Amniotic stem cell (primary cell): ENCODE results near the gene SMDT1.
A peak's percentile ranks its signal among the peaks of the same experiment; 100 is the strongest.
"Not testable (repeated sequence)": the region's sequence is repeated elsewhere in the genome, so short reads cannot be mapped to it uniquely, and the experiment has no call there.

Experiments
- DNase-seq: peaks from one replicate; lab custom pipeline; 2025; lab: John Stamatoyannopoulos, UW

Gene SMDT1

DNA sequence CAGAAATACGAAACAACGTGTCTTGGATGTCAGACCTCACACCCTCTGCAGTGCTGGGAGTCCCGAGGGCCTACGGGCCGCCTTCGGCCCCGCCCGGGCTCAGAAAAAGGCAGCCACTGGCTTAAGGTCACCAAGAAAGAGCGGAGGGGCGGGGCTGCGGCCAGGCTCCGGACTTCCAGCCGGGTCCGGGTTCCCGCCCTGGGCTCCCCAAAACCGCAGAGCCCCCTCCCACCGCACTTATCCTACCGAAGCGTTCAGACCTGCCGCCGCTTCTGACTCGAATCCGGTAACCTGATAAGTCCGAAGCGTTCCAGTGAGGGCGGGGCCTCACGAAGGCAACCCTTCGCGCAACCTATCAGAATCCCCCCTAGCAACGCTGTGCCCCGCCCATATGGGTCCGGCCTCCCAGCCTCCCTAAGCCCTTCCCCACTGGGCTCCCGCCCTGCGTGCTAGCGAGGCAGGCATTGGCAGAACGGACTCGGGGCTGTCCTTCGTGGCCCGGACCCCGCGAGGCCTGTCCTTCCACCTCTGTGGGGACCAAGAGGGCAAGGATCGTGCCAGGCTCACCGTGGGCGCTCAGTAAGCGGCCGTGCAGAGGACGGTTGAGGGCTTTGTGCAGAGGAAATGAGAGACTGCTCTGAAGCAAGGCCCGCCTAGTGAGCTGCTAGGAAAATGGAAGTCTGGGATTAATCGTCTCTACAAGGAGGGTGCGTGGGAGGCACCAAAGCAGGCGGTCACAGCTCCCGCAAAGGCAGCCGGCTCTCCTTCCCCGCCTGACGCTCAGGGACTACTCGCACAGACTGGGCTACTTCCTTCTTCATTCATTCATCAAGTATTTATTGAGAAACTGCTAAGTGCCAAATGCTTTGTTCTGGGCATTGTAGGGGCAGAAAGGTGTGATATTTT, 8.7 kb upstream of the SMDT1 start, which contains the start of gene NAGA:
Gene NAGA, minus strand, starts transcription at position 296 of the 906 bp plus-strand sequence. CDS start 515 bp downstream, outside the sequence.
- DNase-seq = peak; percentile 95

DNA sequence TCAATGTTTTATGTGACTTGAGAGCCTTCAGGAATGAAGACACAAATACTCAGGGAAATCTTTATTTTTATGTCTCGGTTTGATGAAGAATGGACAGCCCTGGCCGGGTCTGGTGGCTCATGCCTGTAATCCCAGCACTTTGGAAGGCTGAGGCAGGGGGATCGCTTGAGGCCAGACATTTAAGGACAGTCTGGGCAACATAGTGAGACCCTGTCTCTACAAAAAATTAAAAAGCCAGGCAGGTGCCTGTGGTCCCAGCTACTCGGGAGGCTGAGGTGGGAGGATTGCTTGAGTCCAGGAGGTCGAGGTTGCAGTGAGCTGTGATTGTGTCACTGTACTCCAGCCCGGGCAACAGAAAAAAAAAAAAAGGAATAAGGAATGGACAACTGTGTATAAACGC, 8.0 kb upstream of the SMDT1 start:
- not testable (repeated sequence) for DNase-seq

DNA sequence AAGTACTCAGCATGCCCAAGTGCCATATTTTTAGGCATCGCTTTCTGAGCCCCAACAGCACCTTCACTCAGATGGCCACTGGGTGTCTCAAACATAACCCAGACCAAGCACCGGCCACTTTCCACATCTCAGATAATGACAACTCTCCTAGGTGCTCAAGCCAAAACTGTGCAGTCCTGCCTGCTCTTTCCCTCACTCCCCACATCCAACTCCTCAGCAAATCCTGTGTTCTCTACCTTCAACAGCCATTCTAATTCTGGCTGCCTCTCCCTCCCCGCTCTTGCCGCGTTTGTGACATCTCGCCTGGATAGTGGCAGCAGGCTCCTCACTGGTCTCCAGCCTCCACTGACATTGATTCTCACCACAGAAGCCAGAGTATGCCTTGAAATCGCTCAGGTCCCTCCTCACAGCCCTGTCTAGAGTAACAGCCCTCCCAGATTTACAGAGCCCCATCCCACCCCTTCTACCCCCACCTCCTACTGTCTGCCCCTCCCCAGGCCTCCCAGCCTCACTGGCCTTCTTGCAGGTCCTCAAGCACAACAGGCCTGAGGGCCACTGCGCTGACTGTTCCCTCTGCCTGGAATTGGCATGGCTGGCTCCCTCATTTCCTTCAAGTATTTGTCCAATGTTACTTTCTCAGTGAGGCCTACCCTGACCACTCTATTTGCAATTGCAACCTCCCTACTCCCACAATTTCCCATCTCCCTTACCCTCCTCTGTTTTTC, 6.7 kb upstream of the SMDT1 start:
- no peak for DNase-seq

DNA sequence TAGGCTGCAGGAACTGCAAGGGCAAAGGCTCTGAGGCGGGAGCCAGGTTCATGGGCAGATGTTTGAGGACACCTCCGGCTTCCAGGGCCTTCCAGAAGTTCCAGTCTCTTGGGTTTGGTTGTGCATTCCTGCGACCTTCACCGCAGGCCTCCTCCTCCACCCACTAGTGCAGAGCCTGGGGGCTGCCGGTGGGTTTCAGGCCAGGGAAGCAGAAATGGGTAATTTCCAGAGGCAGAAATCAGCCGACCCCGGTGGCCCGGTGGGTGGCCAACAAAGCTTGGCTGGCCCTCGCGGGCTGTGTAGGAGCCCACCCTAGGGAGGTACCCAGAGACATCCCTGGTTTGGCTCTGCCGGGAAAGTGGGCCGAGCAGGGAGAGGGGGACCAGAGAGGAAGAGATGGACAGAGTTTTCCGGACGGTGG, 5.9 kb upstream of the SMDT1 start:
- DNase-seq = no peak

DNA sequence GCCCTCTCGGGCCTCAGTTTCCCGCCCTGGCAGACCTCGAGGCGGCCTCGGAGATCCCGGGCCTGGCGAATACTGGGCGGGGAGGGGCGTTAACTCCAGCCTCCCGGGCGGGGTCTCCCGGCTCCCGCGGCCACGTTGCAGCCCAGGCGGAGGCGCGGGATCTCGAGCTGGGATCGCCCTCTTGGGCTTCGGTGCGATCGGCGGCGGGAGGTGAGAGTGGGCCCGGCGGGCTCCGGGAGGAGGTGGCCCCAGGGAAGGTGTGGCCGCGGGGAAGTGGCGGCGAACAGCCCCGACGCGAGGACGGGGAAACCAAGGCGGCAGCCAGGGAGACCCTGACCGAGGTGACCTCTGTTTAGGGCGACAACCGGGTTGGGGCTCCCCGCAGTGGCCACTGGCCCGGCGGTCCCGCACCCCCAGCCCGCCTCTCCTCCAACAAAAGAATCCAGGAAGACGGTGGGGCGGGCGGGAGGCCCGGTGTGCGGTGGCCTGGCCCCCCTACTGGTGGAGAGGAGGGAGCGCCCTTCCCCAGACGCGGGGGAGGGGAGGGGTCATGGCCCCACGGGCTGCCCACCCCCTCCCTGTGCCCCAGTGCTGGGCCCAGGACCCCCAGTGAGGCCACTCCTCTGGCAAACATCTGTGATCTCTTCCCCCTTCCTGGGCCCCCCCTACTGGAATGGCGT, 5.2 kb upstream of the SMDT1 start, which contains the start of gene PHETA2:
Gene PHETA2, plus strand, starts transcription at position 117 of the 680 bp plus-strand sequence. CDS start 3,046 bp downstream, outside the sequence.
- DNase-seq = peak; percentile 6

DNA sequence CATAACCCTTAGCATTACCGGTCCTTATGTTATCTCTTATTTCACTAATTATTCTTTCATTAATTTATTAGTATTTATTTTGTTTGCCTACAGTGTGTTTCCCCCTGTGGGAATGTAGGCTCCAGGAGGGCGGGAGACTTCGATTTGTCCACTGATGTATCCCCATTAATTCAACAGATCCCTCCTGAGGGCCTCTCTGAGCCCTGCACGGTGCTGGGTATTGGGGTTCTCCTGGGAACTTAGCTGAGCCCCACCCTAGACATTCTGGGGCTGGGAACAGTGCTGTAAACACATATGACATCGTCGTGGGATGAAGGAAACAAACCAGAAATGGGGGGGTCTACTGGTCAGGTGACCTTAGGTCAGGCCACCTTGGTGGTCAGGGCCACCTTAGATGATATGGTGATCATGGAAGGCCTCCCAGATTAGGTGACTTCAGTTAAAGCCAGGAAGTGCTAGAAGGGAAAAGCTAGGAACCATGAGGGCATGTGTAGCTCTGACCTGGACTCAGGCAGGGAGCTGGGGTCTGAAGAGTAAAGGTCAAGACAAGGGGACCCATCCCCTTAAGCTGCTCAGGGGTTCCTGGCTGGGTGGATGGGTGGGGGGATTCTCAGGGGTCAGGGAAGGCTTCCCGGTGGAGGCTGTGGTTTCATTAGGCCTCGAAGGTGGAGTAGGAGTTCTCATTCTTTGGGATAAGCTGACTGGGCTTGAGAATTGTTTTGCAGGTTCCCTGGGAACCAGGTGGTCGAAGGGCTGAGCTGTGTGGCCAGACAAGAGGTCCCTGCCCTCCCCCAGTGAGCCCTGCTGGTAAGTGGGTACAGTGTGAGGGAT, 4.4 kb upstream of the SMDT1 start:
- no peak for DNase-seq

DNA sequence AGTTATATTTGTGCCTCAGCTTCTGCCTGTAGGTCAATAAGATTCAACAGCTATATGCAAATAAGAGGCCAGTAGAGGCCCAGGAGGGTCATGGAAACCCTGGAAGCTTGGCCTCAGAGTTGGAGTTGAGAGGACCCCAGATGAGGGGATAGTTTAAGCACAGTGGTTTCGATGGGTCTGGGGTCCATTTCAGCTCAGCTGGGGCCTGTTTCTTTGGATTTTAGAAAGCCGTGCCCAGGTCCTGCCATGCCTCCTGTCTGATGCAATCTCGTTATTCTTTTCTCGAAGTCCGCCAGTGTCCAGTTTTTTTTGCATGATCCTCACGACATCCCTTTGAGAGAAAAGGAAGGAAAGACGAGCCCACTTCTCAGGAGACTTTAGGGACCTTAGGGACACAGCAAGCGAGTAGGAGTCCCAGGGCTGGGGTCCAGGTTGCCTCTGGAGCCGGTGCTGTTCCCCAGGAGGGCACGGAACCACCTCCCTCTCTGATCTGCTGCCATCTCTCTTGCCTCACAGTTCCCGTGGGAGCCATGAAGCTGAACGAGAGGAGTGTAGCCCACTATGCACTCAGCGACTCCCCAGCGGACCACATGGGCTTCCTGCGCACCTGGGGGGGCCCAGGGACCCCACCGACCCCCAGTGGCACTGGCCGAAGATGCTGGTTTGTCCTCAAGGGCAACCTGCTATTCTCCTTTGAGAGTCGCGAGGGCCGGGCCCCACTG, 2.6 kb upstream of the SMDT1 start:
- no peak for DNase-seq

DNA sequence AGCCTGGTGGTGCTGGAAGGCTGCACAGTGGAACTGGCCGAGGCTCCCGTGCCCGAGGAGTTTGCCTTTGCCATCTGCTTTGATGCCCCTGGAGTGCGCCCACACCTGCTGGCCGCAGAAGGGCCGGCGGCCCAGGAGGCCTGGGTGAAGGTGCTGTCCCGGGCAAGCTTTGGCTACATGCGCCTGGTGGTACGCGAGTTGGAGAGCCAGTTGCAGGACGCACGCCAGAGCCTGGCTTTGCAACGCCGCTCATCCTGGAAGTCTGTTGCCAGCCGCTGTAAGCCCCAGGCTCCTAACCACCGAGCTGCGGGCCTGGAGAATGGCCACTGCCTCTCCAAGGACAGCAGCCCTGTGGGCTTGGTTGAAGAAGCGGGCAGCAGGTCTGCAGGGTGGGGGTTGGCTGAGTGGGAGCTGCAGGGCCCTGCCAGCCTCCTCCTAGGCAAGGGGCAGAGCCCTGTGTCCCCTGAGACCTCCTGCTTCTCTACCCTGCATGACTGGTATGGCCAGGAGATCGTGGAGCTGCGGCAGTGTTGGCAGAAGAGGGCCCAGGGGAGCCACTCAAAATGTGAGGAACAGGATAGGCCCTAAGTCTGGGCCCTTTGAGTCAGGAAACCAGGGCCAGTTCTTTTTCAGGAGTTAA, 1.9 kb upstream of the SMDT1 start:
- DNase-seq = no peak

DNA sequence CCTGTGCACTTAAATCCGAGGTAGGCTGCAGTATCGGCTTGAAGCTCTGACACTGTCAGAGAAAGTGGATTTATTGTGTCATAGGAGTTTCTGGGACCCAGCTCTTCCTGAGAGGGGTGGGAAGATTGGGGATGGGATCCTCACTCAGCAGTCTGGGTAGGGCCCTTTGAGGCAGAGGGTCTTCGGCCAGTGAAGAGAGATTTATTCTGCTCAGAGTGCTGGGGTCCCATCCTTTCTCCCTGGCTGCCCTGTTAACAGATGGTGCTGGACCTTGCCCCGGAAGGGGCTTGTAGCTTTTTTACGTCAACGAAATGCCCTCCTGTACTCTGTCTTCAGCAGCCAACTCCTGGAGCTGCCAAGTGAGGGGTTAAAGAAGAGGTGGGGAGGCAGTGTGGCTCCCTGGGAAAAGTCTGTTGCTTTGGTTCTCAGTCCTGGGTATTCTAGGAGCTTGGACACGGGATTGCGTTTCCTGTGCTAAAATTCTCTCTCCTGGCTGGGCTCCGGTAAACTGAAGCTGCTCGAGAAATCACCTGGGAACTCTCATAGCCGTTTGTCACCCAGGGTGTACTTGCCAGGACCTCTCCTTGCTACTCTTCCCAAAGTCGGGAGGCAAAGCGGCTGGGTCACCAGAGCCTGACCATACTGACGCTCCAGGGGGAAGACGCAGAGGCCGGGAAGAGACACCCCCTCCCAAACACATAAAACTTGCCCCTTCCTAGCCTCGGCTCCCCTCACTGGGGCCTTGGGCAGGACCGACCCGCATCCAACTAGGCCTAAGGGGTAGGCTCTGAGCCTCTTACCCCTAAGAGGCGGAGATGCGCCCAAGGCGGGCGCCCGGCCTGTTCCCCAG, 806 bp upstream of the SMDT1 start:
- no peak for DNase-seq

DNA sequence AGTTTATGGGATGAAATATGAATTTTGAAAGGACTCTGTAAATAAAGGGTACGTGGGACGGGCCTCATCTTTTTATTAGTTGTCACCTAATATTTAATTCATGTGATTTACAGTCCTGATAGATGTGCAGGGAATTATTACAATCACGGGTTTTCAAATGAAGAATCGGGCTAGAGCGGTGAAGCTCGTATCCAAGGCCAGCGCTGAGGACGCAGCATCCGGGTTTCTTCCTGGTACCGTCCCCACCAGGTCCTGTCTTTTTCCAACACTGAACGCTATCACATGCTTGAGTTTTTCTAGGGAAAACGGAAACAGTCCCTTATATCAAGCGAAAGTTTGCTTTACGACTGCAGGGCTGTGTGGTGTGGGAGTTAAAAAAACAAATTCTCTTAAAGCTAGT, 787 bp downstream of the SMDT1 start:
- DNase-seq = peak; percentile 5

DNA sequence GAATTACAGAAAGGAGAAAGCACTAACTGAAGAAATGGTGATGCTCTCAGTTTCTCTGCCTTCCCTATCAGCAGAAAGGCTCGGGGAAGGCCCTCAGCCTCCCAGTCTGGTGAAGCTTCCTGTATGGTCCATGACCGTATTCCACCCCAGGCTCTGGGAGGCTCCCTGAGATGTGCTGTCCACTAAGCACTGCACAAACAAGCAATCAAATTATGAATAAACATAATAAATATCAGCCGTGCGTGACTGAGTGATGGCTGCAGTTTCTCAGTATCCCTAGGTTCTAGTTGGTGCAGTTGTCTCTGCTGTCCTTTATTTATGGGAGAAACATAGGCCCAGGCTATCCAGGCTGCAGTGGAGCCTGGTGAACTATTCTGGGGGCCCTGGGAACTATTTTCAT, 3.6 kb downstream of the SMDT1 start:
- no peak for DNase-seq

DNA sequence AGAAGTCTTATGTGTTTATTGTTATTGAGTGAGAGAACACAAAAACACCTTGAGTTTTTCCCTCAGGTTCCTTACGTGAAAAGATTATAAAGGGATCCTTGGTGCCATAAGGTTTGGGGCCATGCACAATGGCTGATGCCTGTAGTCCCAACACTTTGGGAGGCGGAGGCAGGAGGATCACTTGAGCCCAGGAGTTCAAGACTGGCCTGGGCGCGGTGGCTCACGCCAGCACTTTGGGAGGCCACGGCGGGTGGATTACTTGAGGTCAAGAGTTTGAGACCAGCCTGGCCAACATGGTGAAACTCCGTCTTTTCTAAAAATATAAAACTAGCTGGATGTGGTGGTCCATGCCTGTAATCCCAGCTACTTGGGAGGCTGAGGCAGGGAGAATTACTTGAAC, 5.4 kb downstream of the SMDT1 start:
- DNase-seq = no peak

DNA sequence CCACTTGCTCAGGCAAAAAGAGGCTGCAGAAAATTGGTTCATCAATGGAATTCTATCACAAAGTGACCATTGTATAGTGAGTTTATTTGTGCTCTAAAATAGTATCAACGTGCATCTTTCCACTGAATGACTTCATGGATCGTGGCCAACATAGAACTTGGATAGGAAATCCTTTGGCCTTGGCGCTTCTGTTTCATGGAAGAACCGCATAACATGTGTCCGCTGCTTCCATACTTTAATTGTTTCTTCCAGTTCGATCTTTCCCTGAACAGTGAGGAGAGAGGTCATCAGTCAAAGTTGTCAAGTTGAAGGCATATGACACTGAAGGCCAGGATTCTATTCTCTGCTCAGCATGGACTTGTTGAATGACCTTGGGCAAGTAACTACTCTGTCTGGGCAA, 6.6 kb downstream of the SMDT1 start:
- no peak for DNase-seq

DNA sequence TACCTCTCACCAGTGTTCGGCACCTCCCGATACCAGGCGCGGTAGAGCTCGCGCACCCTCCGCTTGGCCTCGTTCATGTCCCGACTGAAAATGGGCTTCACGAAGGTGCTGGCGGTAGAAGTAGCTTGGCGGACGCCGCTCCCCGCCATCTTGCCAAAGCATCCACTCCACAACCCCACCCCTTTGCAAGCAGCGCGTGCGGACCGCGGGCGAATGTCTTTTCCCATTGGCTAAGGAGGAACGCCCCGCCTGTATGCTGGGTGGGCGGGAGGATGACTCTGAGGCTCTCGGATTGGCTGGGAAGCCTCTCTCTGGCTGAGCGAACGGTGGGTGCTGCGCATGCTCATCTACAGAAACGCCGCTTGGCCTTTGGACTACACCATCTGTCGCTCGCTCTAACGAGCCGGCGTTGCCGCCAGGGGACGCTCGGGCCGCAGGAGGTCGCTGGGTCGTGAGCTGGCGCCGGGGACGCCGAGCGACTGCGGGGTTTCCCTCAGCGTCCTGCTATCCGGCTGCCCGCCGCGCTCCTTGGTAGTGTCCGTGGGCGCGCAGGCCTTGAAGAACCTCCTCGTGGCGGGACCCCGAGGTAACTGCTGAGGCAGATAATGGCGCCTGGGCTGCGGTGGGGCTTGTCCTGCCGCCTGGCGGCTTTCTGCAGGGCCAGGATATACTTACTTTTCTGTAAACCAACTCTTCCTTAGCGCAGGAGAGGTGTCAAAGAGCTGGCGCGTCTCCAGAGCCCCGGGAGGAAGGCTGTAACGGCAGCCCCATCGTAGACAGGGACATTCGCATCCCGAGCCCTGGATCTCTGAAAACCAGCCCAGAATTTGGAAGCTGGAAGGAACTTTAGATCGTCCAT, 11.3 kb downstream of the SMDT1 start, which contains the start of gene NDUFA6:
Gene NDUFA6, minus strand, starts transcription at position 177 of the 859 bp plus-strand sequence. Its CDS starts 28 bp downstream, at position 149.
- DNase-seq = peak; percentile 98

DNA sequence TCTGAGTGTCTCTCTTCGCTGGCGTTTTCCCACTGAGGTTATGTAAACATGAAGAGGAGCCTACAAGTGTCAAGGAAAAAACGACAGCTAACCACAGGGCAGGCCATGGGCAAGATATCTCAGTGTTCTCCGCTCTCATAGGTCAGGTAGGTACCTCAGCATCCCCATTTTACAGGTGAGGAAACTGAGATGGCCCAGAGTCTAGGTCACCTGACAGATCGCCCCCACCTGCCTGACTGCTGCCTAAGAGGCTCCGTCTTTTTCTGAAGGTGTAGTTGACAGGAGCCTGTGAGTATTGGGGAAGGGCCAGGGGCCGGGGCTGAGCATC, 11.9 kb downstream of the SMDT1 start:
- DNase-seq = no peak

DNA sequence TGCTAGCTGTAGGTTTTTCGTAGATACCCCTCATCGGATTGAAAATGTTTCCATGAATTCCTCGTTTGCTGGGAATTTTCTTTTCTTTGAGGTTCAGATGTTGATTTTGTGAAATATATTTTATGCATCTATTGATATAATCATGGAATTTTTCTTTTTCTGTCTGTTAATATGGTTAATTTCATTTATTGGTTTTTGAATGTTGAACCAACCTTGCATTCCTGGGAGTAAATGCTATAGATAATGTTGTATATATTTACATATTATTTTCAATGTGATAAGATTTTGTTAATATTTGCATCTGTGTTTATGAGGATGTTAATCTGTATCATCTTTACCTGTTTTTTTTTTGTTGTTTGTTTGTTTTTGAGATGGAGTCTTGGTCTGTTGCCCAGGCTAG, 21.7 kb downstream of the SMDT1 start:
- no peak for DNase-seq

DNA sequence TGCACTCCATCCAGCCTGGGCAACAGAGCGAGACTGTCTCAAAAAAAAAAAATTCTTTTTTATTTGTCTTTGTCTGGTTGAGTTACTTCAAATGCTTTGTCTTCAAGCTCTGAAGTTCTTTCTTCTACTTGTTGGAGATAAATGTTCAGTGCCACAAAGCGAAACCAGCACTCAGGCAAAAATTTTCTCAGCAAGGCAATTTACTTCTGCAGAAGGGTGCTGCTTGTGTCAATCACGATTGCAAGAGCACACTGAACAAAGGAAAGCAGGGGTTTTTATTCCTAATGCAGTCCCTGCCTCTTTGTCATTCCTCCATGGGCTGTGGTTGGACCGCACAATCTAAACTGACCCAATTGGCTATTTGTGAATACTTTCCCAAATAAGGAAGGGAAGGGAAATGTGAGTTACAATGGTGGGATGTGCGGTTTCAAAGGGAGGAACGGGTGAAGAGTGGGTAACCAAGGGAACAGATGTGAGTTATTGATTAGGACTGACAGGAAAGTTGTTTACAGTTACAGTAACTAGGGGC, 24.9 kb downstream of the SMDT1 start:
- not testable (repeated sequence) for DNase-seq

DNA sequence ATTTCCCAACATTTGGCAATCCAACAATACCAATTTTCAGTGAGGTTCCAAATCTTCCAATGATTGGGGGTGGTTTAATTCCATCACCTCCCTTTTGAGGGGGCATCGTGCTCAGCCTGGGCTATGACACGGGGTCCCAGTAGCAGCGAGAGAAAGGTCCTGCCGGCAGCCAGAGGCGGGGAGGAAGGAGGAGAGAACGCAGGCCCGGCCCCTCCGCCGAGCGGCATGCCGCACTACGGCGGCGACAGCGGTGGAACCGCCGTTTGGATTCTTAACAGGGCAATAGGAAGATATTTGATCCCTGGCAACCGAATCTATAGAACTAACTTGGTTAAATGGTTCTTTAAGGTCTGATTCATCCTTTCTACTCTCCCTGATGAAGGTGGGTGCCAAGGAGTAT, 29.3 kb downstream of the SMDT1 start:
- no peak for DNase-seq
